ENCODE measurements around the gene TMEM184B. TPM values are rescaled to one million over a fixed set of nuclear protein-coding genes. Genes with fewer than 3 reads are reported as not detected.
A peak's percentile ranks its signal among the peaks of the same experiment; 100 is the strongest.

The TMEM184B gene
- total RNA-seq, 1 experiment from 2014 or later = 44.5 TPM

DNA sequence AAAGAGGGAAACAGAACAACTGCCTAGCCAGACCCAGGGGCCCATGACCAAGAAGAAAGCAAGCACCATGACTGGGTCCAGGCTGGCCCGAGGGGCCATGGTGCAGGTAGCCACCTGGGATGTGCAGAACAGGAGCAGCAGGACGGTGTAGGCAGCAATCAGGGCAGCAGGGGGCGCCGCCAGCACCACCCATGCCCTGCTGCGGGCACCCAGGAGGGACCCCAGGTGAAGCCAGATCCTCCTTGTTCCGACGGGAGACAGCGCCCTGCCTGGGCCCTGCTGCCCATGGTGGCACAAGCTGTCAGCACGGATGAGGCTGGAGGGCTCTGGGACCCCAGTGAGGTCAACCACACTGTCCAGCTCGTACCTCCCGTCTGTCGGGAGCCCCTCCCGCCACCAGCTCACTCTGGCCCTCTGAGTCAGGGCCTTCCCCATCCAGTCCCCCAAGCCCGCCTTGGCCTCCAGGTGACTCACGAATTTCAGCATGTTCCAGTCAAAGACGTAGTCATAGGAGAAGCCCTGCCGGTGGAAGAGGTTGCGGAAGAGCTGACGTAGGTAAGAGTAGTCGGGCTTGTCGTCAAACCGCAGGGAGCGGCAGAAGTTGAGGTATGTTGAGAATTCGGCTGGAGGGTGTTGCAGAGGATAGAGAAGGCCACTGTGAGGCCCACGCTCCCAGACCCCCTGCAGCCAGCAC, 25.6 kb upstream of the TMEM184B start:
- peak; percentile 91 for DNase-seq
- H3K4me3 ChIP-seq (ENCODE audit: insufficient read depth, low read depth, low read length) = no peak overlapping the region
- no peaks in the 10 kb centered on the region for H3K27me3 ChIP-seq (ENCODE audit: control insufficient read depth, insufficient read depth, low read length)
- H3K36me3 ChIP-seq (replicated peaks; ENCODE audit: control insufficient read depth, insufficient read depth, low read length) = peaks cover 75% of the 10 kb centered on the region

DNA sequence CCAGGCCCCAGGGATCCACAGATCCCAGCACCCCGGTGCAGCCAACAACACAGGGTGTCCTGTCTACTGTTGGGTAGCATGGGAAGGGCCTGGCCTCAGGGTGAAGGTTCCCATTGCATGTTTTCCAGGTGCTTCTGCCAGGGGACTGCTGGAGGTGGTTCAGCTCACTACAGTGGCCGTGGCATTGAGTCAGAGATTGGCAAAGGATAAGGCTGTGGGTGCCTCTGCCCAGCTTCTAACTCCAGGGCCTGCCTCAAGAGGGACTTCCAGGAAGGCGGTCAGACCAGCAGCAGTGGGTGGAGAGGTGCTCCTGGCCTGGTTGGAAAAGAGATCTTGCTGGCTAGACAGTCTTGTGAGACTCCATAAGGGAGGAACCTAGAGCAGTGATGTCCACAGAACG, 23.6 kb upstream of the TMEM184B start:
- no peaks in the 10 kb centered on the region for H3K27me3 ChIP-seq (ENCODE audit: control insufficient read depth, insufficient read depth, low read length)
- H3K4me3 ChIP-seq (ENCODE audit: insufficient read depth, low read depth, low read length) = no peak overlapping the region
- H3K36me3 ChIP-seq (replicated peaks; ENCODE audit: control insufficient read depth, insufficient read depth, low read length) = peaks cover 78% of the 10 kb centered on the region
- no peak for DNase-seq

DNA sequence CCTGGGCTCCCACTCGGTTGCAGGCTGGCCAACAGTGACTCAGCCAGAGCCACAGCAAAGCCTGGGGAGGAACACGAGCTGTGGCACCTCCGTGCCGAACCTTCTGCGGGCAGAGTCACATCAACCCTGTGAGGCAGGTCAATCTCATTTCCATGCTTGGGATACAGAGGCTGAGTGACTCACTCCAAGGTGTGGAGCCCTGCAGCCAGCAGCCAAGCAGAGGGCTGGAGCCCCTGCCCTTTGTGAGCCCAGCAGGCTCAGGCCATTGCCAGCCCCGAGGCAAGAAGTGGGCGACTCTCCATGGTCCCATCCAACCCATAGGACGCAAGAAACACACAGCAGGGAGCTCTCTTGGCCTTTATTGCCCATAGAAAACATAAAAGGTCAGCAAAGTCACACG, 23.1 kb upstream of the TMEM184B start:
- no peak overlapping the region for H3K4me3 ChIP-seq (ENCODE audit: insufficient read depth, low read depth, low read length)
- H3K36me3 ChIP-seq (replicated peaks; ENCODE audit: control insufficient read depth, insufficient read depth, low read length) = peaks cover 75% of the 10 kb centered on the region
- DNase-seq = no peak
- no peaks in the 10 kb centered on the region for H3K27me3 ChIP-seq (ENCODE audit: control insufficient read depth, insufficient read depth, low read length)

DNA sequence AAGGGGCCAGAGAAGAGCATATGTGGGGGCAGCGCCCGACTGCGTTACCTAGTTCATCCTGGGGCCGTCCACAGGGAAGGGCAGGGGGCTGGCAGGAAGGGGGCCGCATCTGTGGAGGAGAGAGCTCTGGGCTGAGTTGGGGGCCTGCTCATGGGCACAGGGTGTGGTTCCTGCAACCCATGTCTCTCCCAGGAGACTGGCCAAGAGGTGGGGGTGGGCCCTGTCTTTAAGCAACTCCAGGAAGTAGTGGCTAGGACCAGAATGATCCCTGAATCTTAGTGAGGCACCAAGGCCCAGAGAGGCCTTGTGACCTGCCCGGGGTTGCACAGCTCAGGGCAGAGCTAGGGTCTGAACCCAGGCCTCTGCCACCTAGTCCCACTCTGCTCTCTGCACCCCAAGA, 22.5 kb upstream of the TMEM184B start:
- peaks cover 70% of the 10 kb centered on the region for H3K36me3 ChIP-seq (replicated peaks; ENCODE audit: control insufficient read depth, insufficient read depth, low read length)
- H3K4me3 ChIP-seq (ENCODE audit: insufficient read depth, low read depth, low read length) = no peak overlapping the region

DNA sequence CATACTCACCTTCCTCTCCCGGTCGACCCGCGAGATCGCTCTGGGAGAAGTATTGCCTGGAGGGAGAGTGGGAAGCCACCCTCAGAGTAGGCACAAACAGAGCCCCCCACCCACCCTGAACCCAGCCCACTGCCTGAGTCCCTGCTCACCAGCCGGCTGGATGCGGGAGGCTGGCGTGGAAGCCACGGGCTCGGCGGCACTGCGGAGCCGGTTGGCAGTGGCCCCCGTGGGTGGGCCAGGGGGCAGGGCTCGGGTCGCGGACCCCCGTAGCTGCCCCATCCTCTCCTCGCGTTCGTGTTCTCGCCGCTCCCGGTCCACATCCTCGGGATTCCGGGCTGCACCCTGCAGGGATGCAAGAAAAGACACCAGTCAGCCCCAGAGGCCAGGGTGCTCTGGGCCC, 21.4 kb upstream of the TMEM184B start:
- H3K27me3 ChIP-seq (ENCODE audit: control insufficient read depth, insufficient read depth, low read length) = no peaks in the 10 kb centered on the region
- no peak overlapping the region for H3K4me3 ChIP-seq (ENCODE audit: insufficient read depth, low read depth, low read length)
- peaks cover 63% of the 10 kb centered on the region for H3K36me3 ChIP-seq (replicated peaks; ENCODE audit: control insufficient read depth, insufficient read depth, low read length)
- DNase-seq = no peak

More for the DNA sequence above, 22.5 kb upstream of the TMEM184B start:
- DNase-seq = no peak
- H3K27me3 ChIP-seq (ENCODE audit: control insufficient read depth, insufficient read depth, low read length) = no peaks in the 10 kb centered on the region

DNA sequence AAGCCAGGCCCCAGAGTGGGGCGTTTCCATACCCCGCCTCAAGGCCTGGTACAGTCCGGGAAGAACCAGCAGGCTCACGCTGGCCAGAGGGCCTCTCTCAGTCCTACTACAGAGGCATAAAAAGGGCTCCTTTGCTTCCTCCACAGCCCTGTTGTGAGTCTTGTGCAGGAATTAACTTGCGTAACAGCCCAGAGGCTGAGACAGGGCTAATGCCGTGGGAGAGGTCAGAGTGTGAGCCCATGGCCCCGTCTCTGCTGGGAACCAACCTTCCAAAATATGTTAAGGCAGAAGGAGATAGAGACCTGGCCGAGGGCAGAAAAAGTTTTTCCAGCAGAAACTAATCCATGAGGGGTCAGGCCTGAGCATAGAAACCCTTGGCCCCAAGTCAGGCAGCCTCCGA, 19.9 kb upstream of the TMEM184B start:
- H3K4me3 ChIP-seq (ENCODE audit: insufficient read depth, low read depth, low read length) = no peak overlapping the region
- H3K36me3 ChIP-seq (replicated peaks; ENCODE audit: control insufficient read depth, insufficient read depth, low read length) = peaks cover 50% of the 10 kb centered on the region
- no peaks in the 10 kb centered on the region for H3K27me3 ChIP-seq (ENCODE audit: control insufficient read depth, insufficient read depth, low read length)
- DNase-seq = no peak

DNA sequence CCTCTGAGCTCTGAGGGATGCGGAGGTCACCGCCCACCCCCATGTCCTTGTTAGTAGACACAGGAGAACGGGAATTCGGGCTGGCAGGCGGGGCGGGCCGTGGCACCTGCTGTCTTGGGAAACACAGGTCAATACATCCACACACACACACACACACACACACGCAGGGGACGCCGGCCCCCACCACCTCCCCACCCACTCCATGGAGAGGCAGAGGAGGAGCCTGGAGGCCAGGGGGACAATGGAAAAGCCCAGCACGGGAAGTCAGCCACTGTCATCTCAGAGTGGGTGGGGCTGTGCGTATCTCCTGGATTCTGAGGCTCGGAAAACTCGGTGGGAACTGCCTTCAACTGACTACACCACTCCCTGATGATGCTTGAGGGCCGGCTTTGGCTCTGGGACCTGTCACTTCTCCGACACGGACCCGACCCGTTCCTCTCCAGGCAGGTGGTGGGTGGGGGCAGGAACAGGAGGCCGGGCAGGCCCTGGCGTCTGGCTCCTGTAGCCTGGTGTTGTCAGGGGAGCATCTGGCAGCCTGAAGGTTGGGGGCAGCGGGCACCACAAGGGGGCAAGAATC, 18.5 kb upstream of the TMEM184B start:
- H3K36me3 ChIP-seq (replicated peaks; ENCODE audit: control insufficient read depth, insufficient read depth, low read length) = peaks cover 39% of the 10 kb centered on the region
- peak; percentile 63 for DNase-seq
- H3K4me3 ChIP-seq (ENCODE audit: insufficient read depth, low read depth, low read length) = no peak overlapping the region

DNA sequence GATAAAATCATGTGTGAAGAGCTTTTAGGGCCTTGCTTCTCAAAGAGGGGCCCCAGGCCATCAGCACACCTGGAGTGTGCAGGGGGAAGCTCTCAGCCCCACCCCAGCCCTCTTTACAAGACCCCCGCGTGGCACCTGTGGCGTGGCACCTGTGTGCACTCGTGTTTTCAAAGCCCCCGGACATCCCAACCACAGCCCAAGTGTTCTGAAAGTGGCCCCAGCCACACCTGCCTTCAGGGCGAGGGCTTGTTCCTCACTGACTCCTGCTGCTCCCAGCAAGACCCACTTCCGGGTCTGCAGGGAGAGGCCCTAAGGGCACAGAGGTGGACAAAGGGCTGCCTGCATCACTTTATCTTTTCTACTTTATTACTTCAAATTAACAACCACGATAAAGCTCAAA, 17.5 kb upstream of the TMEM184B start:
- H3K4me3 ChIP-seq (ENCODE audit: insufficient read depth, low read depth, low read length) = no peak overlapping the region
- DNase-seq = no peak
- H3K36me3 ChIP-seq (replicated peaks; ENCODE audit: control insufficient read depth, insufficient read depth, low read length) = peaks cover 31% of the 10 kb centered on the region
- H3K27me3 ChIP-seq (ENCODE audit: control insufficient read depth, insufficient read depth, low read length) = no peaks in the 10 kb centered on the region

More for the DNA sequence above, 18.5 kb upstream of the TMEM184B start:
- no peaks in the 10 kb centered on the region for H3K27me3 ChIP-seq (ENCODE audit: control insufficient read depth, insufficient read depth, low read length)

DNA sequence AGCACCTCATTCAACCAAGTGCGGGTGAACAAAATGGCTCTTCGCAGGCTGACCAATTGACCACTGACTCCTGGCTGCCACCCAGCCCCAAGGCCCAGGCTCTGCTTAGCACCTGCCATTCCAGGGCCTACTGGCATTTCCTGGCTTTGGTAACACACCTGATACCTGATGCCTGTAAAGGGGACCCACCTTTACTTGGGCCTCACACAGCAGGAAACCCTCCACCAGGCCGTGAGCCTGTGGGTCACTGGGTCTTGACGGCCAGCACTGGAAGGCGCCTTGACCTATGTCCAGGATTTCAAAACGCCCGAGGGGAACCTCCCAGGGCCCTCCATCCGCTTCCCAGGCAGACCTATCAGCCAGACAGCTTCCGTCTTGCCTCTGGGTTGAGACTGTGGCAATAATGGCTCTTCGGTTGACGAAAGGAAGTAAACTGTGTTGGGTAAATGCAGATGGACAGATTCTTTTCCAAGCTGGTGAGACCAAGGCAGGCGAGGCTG, 16.8 kb upstream of the TMEM184B start:
- H3K36me3 ChIP-seq (replicated peaks; ENCODE audit: control insufficient read depth, insufficient read depth, low read length) = peaks cover 25% of the 10 kb centered on the region
- H3K27me3 ChIP-seq (ENCODE audit: control insufficient read depth, insufficient read depth, low read length) = no peaks in the 10 kb centered on the region
- no peak for DNase-seq
- H3K4me3 ChIP-seq (ENCODE audit: insufficient read depth, low read depth, low read length) = no peak overlapping the region

DNA sequence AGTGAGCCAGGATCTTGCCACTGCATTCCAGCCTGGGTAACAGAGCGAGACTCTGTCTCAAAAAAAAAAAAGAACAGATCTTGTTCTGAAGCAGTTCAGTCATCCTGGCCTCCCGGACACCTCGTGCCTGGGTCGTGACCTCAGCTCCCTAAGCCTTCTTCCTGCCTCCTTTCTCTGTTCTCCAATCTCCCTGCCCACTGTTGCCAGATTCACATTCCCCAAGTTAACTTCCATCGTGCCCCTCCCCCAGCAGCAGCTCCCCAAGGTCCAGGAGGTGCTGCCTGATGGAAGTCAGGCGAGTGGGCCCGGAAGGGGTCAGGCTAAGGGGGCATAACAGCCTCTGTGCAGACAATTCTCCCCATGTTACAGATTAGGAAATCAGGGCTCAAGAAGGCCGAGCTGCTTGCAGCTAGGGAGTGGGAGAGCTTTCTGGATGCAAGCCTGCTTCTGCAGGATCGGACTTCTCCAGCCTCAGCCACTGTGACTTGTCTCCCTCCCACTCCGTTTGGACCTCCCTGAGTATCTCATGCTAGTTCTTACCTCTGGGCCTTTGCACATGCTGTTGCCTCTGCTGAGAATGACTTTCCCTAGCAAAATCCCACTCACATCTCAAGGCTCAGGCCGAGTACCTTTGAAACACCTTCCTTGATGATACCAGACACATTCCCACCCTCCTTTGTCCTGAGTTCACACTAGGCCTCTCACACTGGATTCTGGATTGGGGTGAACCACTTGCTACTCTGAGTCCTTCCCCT, 14.3 kb upstream of the TMEM184B start:
- DNase-seq = no peak
- H3K36me3 ChIP-seq (replicated peaks; ENCODE audit: control insufficient read depth, insufficient read depth, low read length) = peaks cover 11% of the 10 kb centered on the region

DNA sequence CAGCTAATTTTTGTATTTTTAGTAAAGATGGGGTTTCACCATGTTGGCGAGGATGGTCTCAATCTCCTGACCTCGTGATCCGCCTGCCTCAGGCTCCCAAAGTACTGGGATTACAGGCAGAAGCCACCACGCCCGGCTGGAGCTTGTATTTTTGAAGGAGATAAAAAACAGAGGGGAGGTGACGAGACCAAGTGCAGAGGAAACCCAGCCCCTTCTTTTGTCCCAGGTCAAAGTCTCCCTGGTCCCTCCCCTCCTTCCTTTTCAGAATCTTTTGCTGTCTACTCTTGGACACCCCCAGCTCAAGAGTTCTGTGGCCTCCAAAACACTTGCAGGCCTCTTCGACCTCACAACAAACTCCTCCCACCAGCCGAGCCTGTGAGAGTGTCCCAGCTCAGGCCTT, 12.2 kb upstream of the TMEM184B start:
- H3K36me3 ChIP-seq (replicated peaks; ENCODE audit: control insufficient read depth, insufficient read depth, low read length) = peaks cover 9% of the 10 kb centered on the region
- H3K4me3 ChIP-seq (ENCODE audit: insufficient read depth, low read depth, low read length) = no peak overlapping the region
- H3K27me3 ChIP-seq (ENCODE audit: control insufficient read depth, insufficient read depth, low read length) = no peaks in the 10 kb centered on the region
- DNase-seq = no peak

More for the DNA sequence above, 14.3 kb upstream of the TMEM184B start:
- H3K4me3 ChIP-seq (ENCODE audit: insufficient read depth, low read depth, low read length) = no peak overlapping the region
- H3K27me3 ChIP-seq (ENCODE audit: control insufficient read depth, insufficient read depth, low read length) = no peaks in the 10 kb centered on the region

DNA sequence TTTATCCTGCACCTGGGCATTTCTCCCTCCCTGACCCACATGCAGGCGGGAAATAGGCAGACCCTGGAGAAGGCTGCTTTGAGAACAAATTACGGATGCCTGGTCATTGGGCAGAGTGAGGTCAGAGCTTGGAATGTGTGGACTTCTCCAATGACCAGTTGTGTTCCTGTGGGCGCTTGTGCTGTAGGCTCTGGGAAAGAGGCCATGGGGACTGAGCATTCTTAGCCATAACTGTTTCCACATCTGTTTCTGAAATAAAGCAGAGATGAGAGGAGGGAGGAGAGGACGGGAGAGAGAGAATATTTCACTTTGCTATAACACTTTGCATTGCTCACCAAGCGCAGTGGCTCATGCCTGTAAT, 11.2 kb upstream of the TMEM184B start:
- no peak for DNase-seq
- Histone ChIP-seq H3K36me3 (replicated peaks; ENCODE audit: control insufficient read depth, insufficient read depth, low read length) (peaks cover 7% of the 10 kb centered on the region), H3K27me3 (ENCODE audit: control insufficient read depth, insufficient read depth, low read length) (no peaks in the 10 kb centered on the region), H3K4me3 (ENCODE audit: insufficient read depth, low read depth, low read length) (no peak overlapping the region)

DNA sequence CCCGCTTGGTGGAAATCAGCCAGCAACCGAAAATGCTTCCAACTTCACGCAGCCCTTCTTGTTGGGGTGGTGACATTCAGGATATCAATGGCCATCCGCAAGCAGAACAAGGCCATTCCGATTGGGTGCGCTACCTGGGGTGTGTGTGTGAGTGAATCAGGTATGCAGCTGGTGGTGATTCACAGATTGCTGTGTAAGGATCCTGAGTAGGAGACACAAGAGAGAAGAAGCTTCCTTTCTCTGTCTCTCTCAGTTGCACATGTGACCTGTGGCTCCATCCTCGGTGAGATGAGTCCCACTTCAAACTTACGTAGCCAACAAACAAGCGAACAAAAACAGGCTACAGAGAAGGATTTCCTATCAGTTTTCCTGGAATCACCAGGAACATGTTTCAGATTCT, 9.6 kb upstream of the TMEM184B start:
- H3K4me3 ChIP-seq (ENCODE audit: insufficient read depth, low read depth, low read length) = no peak overlapping the region
- DNase-seq = no peak
- H3K36me3 ChIP-seq (replicated peaks; ENCODE audit: control insufficient read depth, insufficient read depth, low read length) = peaks cover 7% of the 10 kb centered on the region
- H3K27me3 ChIP-seq (ENCODE audit: control insufficient read depth, insufficient read depth, low read length) = no peaks in the 10 kb centered on the region

DNA sequence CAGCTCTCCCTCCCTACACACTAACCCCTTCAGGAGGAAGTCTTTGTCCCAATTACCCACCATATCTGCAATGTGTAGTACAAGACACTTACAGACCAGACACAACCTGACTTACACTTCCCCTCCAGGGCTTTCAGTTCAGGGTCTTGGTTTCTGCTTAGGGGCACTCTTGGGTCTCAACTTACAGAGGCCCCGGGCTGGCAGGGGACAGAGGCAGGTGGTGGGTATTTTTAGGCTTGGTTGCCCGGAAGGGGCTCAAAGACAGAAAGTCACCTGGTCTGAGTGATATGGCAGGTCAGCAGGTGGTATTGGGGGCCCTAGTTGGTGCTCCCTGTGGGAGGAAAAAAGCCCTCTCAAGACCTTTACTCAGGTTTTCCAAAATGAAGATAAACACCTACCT, 3.4 kb upstream of the TMEM184B start:
- no peak for DNase-seq
- no peak overlapping the region for H3K4me3 ChIP-seq (ENCODE audit: insufficient read depth, low read depth, low read length)
- no peaks in the 10 kb centered on the region; the same call in none of the 2 replicates for H3K27me3 ChIP-seq (ENCODE audit: control insufficient read depth, insufficient read depth, low read length)
- peaks cover under 1% of the 10 kb centered on the region; the same call in 1 of the 2 replicates for H3K36me3 ChIP-seq (replicated peaks; ENCODE audit: control insufficient read depth, insufficient read depth, low read length)
